Effector memory CD8-positive, alpha-beta T cell (primary cell): ENCODE measurements around the gene SKAP1.
A peak's percentile ranks its signal among the peaks of the same experiment; 100 is the strongest.
"Not testable (repeated sequence)": the region's sequence is repeated elsewhere in the genome, so short reads cannot be mapped to it uniquely, and the experiment has no call there.

Experiments
- ATAC-seq: fragments of 150-1000 bp; cut with Tn5 transposase; replicated peaks from 2 replicates; pipeline ENCODE4 v1.10.0; 2021; ENCODE audit warnings: mild to moderate bottlenecking, moderate library complexity
- DNase-seq, 3 experiments: peaks; one replicate each; pipeline ENCODE4 v3.0.0; 2021
- H3K27ac Mint-ChIP-seq, 2 donors: one replicate each; pipeline ENCODE4 v1.8.0; 2022; ENCODE audit warnings: mild to moderate bottlenecking in 2 of 2, mixed read lengths in 2 of 2, moderate library complexity in 2 of 2
- H3K27me3 Mint-ChIP-seq, 2 donors: one replicate each; pipeline ENCODE4 v1.8.0; 2022; ENCODE audit warnings: mixed read lengths in 2 of 2
- H3K36me3 Mint-ChIP-seq: one replicate; pipeline ENCODE4 v1.8.0; 2022; ENCODE audit warnings: mild to moderate bottlenecking, moderate library complexity, mixed read lengths; ENCODE audit not compliant: insufficient read depth
- H3K4me1 Mint-ChIP-seq, 2 donors: one replicate each; pipeline ENCODE4 v1.8.0; 2022; ENCODE audit warnings: low read depth in 2 of 2, mixed read lengths in 2 of 2
- H3K4me3 Mint-ChIP-seq, 2 donors: one replicate each; pipeline ENCODE4 v1.8.0; 2022; ENCODE audit warnings: mild to moderate bottlenecking in 2 of 2, mixed read lengths in 2 of 2, moderate library complexity in 2 of 2
- H3K9me3 Mint-ChIP-seq, 2 donors: one replicate each; pipeline ENCODE4 v1.8.0; 2022; ENCODE audit warnings: mixed read lengths in 2 of 2

SKAP1 gene

DNA sequence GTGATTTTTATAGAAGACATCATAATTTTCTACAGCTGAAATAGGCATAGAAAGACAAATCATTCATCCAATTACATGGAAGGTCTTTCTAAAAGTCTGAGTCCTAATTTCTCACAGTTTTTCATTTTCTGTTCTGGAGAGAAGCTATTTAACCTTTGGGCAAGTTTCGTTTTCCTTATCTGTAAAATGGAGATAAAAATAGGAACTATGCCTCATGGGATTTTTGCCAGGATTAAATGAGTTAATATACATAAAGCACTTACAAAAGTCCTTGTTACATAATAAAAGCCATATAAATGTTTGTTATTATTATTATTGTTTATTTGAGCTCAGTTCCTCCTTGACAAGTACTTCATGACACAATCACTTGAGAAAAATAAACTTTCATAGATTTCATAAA is 121.4 kb downstream of the SKAP1 start:
- ATAC-seq, result no peak
- no peaks in the 10 kb centered on the region for H3K9me3 Mint-ChIP-seq
- no peak overlapping the region for H3K4me3 Mint-ChIP-seq
- H3K4me1 Mint-ChIP-seq, result peaks cover 14 to 15% of the 10 kb centered on the region in 2 donors
- no peak overlapping the region for H3K27ac Mint-ChIP-seq
- no peak for DNase-seq
- peaks cover 4% of the 10 kb centered on the region for H3K36me3 Mint-ChIP-seq
- no peaks in the 10 kb centered on the region for H3K27me3 Mint-ChIP-seq

DNA sequence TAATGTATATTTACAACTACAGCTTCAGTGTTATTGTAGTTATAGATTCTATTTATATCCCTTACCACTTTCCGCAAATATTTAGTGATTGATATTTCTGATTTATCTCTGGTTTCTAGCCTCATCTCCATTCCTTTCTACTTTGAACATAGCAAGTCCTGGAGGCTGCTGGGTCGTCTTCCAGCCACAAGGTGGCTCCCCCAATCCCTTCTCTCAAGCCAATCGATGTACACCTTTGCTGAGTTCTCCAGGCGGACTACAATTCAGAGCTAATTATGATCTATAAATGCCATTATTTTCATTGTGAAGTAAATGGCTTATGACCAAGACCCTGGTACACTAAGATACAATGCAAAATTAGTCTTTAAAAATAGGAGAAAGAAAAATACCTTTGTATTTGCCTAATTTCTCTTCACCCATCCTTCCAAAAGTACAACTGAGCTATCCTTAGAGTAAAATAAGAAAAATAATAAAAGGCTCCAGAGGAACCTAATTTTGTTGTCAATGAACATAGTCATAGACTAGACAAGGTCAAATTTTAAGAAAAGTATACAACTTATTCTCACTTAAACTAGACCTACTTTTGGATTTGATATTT is 122.1 kb downstream of the SKAP1 start:
- Mint-ChIP-seq H3K9me3 (no peaks in the 10 kb centered on the region), H3K4me1 (peaks cover 10% of the 10 kb centered on the region in 2 donors), H3K36me3 (peaks cover 4% of the 10 kb centered on the region), H3K27me3 (no peaks in the 10 kb centered on the region), H3K27ac (peak overlapping the region in 1 of 2 donors; percentile 65), H3K4me3 (no peak overlapping the region)
- DNase-seq (peak; percentile 23 to 35 (median 34)), ATAC-seq (peak; percentile 82)

DNA sequence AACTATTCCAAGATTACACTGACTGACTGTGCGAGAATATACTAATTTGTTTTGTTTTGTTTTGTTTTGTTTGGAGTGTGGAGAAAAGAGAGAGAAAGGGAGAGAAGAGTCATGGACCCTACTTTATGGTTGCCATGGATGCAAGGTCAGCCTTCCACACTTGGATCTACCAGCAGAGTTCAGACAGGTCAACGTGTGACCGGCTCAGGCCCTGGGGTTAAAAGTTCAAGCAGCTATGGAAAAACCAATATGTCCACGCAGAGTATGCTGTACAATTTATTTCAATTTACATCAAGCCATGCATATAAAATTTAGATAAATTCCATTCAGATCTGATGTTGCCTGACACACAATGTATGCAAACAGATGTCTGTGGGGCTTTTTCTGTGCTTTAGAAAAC is 122.8 kb downstream of the SKAP1 start:
- H3K4me1 Mint-ChIP-seq, result peaks cover 7 to 10% of the 10 kb centered on the region in 2 donors
- H3K9me3 Mint-ChIP-seq, result no peaks in the 10 kb centered on the region
- ATAC-seq (no peak), DNase-seq (no peak)
- H3K4me3 Mint-ChIP-seq, result no peak overlapping the region
- H3K27me3 Mint-ChIP-seq, result no peaks in the 10 kb centered on the region
- H3K27ac Mint-ChIP-seq, result peak overlapping the region in 1 of 2 donors; percentile 65
- peaks cover 4% of the 10 kb centered on the region for H3K36me3 Mint-ChIP-seq

DNA sequence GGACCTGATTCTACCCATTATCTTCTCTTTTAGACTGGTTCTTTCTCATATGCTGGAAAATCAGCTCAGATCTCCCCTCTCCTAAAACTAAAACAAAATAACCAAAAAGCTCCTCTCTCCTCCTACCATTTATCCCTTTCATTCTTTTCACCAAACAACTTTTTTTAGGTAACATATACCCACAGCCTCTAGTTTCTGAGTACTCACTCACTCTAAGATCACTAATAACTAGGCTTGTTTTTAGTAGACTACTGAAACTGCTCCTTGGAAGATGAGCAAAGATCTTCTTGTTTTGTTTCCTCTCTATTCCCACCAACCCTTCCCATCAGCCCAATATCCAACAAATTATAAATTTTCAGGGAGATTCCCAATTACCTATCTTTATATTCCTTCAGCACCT is 129.0 kb downstream of the SKAP1 start:
- no peak for ATAC-seq
- H3K27me3 Mint-ChIP-seq, result no peaks in the 10 kb centered on the region
- H3K27ac Mint-ChIP-seq, result peak overlapping the region; percentile 5 to 52
- H3K9me3 Mint-ChIP-seq, result no peaks in the 10 kb centered on the region
- peaks cover 13 to 32% of the 10 kb centered on the region in 2 donors for H3K4me1 Mint-ChIP-seq
- no peak for DNase-seq
- H3K36me3 Mint-ChIP-seq, result no peaks in the 10 kb centered on the region
- H3K4me3 Mint-ChIP-seq, result no peak overlapping the region

DNA sequence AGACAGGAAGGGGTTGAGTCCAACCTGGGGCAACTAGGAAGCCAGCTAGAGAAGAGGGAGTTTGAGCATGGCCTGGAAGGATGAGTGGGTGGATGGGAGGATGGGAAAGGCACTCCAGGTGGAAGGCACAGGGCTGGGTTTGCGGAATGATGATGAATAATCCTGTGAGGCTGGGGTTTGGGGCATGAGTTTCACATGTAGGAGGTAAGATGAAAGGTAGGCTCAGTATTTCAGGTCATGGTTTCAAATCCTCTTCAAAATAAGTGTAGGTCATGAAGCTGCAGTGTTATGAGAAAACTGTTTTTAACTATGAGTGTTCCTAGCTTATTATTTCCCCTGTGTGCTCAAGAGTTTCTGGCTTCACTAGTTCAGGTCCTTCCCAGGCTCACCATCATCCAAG is 130.3 kb downstream of the SKAP1 start:
- H3K4me3 Mint-ChIP-seq, result no peak overlapping the region
- H3K36me3 Mint-ChIP-seq, result no peaks in the 10 kb centered on the region
- peak overlapping the region; percentile 5 to 52 for H3K27ac Mint-ChIP-seq
- no peaks in the 10 kb centered on the region for H3K9me3 Mint-ChIP-seq
- H3K27me3 Mint-ChIP-seq, result no peaks in the 10 kb centered on the region
- DNase-seq, result no peak
- ATAC-seq, result no peak
- H3K4me1 Mint-ChIP-seq, result peaks cover 23 to 44% of the 10 kb centered on the region in 2 donors

DNA sequence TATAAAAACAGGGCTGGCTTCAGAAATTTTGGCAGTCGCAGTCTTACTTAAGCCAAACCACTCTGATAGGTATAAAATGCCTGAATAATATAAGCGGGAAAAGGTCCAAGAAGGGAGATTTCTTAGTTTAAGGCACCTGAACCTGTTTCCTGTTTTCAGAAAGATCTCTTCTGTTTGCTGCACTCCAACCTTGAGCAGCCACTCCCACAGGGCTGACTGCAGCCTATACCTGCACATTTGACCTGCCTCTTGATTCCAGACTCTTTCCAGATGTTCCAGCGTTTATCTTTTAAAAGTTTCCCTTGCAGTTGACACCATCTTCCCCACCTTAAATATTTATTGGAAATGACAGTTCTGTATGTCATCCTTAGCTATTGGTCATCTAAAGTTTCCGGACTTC is 132.2 kb downstream of the SKAP1 start:
- ATAC-seq (no peak), DNase-seq (no peak)
- H3K27me3 Mint-ChIP-seq, result no peaks in the 10 kb centered on the region
- H3K27ac Mint-ChIP-seq, result peak overlapping the region; percentile 5 to 52
- no peaks in the 10 kb centered on the region for H3K36me3 Mint-ChIP-seq
- H3K4me1 Mint-ChIP-seq, result peaks cover 33 to 44% of the 10 kb centered on the region in 2 donors
- no peaks in the 10 kb centered on the region for H3K9me3 Mint-ChIP-seq
- no peak overlapping the region for H3K4me3 Mint-ChIP-seq

DNA sequence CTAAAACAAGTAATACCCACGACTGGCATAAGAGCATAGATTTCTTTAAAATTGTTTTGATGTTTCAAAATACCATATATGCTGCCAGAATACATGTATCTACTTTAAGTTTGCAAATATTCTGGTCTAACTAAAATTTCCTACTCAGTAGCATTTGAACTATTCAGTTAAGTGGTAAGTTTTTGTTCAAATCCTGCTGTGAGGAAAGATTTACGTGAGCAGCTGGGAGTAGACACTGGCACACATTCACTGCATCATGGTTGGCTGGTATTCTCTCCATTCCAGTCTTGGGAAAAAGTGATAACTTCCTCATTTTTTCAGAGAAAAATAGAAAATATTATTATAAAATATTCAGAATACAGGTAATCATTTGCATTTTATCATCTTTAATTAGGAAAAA is 133.6 kb downstream of the SKAP1 start:
- H3K27ac Mint-ChIP-seq, result peak overlapping the region in 1 of 2 donors; percentile 94
- H3K36me3 Mint-ChIP-seq, result no peaks in the 10 kb centered on the region
- H3K9me3 Mint-ChIP-seq, result no peaks in the 10 kb centered on the region
- no peak overlapping the region for H3K4me3 Mint-ChIP-seq
- no peaks in the 10 kb centered on the region for H3K27me3 Mint-ChIP-seq
- H3K4me1 Mint-ChIP-seq, result peaks cover 33 to 44% of the 10 kb centered on the region in 2 donors
- ATAC-seq (no peak), DNase-seq (no peak)

DNA sequence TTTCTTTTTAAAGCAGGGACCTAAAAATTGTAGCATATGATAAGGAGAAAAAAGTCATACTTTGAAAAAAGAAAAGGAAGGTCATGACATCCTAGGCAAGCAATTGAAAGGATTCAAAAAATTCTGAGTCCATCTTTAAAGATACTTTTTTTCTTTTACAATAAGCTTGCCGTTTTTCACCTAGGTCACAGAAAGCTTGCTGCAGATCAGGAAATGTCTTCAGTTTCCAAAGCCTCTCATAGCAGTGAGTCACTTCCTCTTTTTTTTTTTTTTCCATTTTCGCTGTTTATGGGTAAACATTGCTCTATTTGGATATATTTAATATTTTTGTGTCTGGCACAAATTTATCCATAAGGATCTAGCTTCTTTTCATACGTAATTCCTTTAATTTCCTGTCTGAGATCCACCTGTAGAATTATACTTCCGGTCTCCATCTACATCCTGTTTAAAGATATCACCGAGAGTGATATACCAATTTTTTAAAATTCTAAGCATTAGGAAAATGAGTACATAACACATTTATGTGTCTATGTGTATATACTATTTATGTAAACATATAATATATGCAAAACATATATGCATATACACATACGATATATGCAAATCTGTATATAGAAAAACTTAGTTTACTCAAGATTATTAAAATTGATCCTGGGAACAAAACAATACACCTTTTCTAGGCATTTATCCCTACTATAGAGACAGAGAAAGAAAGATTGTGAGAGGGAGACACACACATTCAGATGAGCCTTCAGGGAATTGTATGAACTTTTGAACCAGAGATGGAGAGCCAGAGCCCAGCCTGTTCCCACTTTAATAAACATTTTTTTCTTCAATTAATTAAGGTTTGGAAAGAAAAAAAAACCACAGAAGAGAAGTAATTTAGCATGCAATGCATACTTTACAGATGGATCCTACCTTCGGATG is 134.4 kb downstream of the SKAP1 start:
- no peaks in the 10 kb centered on the region for H3K36me3 Mint-ChIP-seq
- H3K4me3 Mint-ChIP-seq, result peak overlapping the region; percentile 75 to 78
- peak; percentile 61 for ATAC-seq
- H3K27me3 Mint-ChIP-seq, result no peaks in the 10 kb centered on the region
- no peak for DNase-seq
- no peaks in the 10 kb centered on the region for H3K9me3 Mint-ChIP-seq
- H3K27ac Mint-ChIP-seq, result peak overlapping the region; percentile 93 to 94
- H3K4me1 Mint-ChIP-seq, result peaks cover 33 to 38% of the 10 kb centered on the region in 2 donors

DNA sequence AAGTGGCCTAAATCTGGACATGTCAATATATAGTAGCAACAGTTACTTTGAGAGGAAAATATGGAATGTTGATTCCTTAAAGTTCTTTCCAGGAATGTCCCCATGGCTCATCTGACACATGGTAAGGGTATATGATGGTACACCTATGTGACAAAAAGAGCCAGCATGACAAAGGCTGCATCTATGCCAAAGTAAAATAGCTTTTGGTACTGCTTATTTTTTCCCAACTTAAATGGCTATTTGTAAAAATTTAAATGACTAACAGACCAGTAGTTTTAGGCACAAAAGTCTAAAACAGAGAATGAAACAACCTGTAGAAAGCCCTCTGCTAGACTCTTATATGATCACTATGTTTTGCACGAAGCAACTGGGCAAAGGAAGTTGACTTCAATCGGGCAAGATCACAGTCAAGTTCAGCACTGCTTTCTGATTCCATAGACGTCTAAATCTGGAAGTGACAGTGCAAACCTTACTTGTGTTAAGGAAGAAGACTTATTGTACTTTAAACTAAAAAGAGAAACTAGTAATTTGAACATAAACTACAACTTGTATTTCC is 135.1 kb downstream of the SKAP1 start:
- Mint-ChIP-seq H3K27me3 (no peaks in the 10 kb centered on the region), H3K4me1 (peaks cover 30 to 38% of the 10 kb centered on the region in 2 donors), H3K36me3 (no peaks in the 10 kb centered on the region), H3K9me3 (no peaks in the 10 kb centered on the region), H3K27ac (peak overlapping the region; percentile 93 to 94), H3K4me3 (peak overlapping the region; percentile 75 to 78)
- ATAC-seq (peak; percentile 23), DNase-seq (no peak)

DNA sequence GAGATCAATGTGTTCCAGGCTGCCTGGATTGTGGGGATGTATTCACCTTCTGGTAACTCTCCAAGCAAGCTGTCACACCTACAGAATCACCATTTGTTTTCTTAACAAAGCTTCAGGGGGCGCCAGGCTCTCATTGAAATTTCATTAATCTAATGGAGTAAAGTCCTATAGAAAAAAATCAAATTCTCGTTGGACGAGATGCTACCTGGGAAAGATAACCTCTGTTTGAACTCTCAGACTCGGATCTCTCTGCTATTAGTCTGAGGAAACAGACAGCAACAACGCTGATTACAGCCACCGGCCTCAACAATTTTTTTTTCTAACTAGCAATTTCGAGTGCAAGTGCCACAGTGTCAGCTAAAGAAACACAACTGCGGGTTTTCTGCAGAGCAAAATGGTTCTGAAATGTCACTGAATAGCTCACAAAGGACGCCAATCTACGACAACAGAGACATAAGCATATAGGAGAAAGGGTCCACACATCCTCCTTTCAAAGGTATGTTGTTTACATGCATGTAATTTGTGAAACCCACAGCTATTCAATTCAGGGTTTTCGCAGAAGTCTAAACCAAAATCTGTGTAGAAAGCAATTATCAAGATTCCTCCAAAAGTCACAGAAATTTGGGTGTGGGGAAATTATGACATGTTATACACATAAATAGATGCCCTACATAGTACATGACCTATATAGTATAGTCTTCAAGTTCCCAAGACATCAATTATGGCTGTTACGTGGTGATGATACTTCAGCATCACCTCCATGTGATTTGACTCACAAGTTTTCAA is 135.8 kb downstream of the SKAP1 start:
- H3K4me1 Mint-ChIP-seq, result peaks cover 24 to 31% of the 10 kb centered on the region in 2 donors
- H3K27ac Mint-ChIP-seq, result peak overlapping the region; percentile 93 to 94
- ATAC-seq, result peak; percentile 81
- peak overlapping the region in 1 of 2 donors; percentile 75 for H3K4me3 Mint-ChIP-seq
- DNase-seq, result no peak
- H3K36me3 Mint-ChIP-seq, result no peaks in the 10 kb centered on the region
- no peaks in the 10 kb centered on the region for H3K9me3 Mint-ChIP-seq
- no peaks in the 10 kb centered on the region for H3K27me3 Mint-ChIP-seq

DNA sequence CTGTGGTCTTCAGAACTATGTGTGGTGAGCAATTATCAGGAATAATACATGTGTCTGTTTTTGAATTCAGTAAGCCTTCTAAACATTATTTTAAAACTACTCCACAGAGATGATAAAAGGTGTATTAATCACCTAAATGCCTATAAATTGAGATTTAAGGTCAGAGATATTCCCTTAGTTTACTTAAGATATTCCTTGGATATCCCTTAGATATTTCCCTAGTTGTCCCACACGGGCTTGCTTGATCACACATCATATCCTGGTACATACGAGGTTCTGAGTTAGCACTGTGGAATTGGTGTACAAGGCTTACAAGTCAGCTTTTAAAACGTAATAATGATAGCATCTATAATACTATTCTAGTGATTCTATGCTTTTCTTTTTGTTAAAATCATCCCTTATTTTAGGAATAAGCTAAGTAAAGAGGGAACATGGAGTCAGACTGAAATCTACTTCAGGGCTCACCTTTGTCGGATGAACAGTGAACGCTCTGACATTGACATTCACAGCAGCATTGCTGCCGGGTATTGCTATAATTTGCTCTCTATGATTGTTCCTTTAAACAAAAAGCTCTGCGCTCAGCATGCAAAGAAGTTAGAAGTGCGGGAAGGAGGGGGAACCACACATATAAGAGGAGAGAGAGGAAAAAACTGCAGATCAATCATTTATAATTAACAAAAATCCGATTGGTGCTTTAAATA is 136.5 kb downstream of the SKAP1 start:
- Mint-ChIP-seq H3K36me3 (no peaks in the 10 kb centered on the region), H3K27me3 (no peaks in the 10 kb centered on the region), H3K9me3 (no peaks in the 10 kb centered on the region), H3K27ac (peak overlapping the region; percentile 82 to 93), H3K4me3 (peak overlapping the region in 1 of 2 donors; percentile 75), H3K4me1 (peaks cover 24% of the 10 kb centered on the region in 2 donors)
- no peak for DNase-seq
- no peak for ATAC-seq

DNA sequence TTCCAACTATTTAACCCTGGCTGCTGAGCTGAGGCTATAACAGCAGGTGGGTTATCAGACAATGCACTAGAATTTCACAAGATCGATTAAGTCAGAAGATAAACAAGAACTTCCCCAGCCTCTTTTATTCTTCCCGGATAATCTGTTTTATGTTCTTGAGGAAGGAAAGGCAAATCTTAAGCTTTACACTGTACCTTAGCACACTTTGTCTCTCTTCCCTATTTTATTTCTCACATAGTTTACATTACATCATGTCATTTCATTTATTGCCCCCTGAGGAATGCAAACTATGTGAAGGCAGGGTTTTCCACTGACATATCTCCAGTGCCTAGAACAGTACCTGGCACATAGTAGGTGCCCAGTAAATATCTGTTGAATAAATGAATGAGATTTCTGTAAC is 139.6 kb downstream of the SKAP1 start:
- no peak overlapping the region for H3K4me3 Mint-ChIP-seq
- peaks cover 17 to 19% of the 10 kb centered on the region in 2 donors for H3K4me1 Mint-ChIP-seq
- no peaks in the 10 kb centered on the region for H3K27me3 Mint-ChIP-seq
- ATAC-seq, result no peak
- no peak overlapping the region for H3K27ac Mint-ChIP-seq
- no peaks in the 10 kb centered on the region for H3K9me3 Mint-ChIP-seq
- H3K36me3 Mint-ChIP-seq, result no peaks in the 10 kb centered on the region
- no peak for DNase-seq

DNA sequence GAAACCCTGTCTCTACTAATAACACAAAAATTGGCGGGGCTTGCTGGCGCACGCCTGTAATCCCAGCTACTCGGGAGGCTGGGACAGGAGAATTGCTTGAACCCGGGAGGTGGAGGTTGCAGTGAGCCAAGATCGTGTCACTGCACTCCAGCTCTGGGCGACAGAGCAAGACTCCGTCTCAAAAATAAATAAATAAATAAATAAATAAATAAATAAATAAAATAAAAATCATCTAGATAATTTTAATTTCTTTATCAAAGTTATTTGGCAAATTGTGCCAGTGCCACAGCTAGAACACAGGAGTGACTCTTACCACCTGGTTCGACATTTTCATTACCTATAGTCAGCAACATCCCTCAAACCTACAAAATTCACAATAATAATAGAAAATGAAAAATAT is 143.1 kb downstream of the SKAP1 start:
- H3K36me3 Mint-ChIP-seq, ATAC-seq, H3K4me3 Mint-ChIP-seq, H3K27ac Mint-ChIP-seq, DNase-seq, H3K9me3 Mint-ChIP-seq, H3K27me3 Mint-ChIP-seq: not testable (repeated sequence)
- H3K4me1 Mint-ChIP-seq, result peaks cover 8 to 33% of the 10 kb centered on the region in 2 donors
